Right lobe of liver (tissue), 6 donors: Measurements from ENCODE around the gene KIAA1671. TPM values are rescaled to one million over a fixed set of nuclear protein-coding genes. Genes with fewer than 3 reads are reported as not detected.

Source experiments
- ATAC-seq, 4 donors: fragments of 200-7000 bp; cut with Tn5 transposase; one replicate each; pipeline ENCODE4 v1.9.1; 2020; ENCODE audit warnings: mild to moderate bottlenecking in 4 of 4, moderate library complexity in 4 of 4
- DNase-seq, 3 donors: peaks; one replicate each; pipeline ENCODE4 v3.0.0-alpha.2; 2020
- H3K27ac ChIP-seq, 3 donors: fragments of 200-600 bp; one replicate each; pipeline ENCODE4 v1.8.0; 2022
- H3K27me3 ChIP-seq, 2 donors: fragments of 200-600 bp; one replicate each; pipeline ENCODE4 v1.8.0; 2022
- H3K36me3 ChIP-seq, 4 donors: fragments of 200-600 bp; sonication (generic) in 1 of 4; one replicate each; pipeline versions ENCODE4 v1.5.1 to v1.8.0; 2017 to 2022; ENCODE audit warnings: control low read depth in 1 of 4
- H3K4me1 ChIP-seq, 4 donors: fragments of 200-600 bp; sonication (generic) in 1 of 4; one replicate each; pipeline versions ENCODE4 v1.5.1 to v1.8.0; 2017 to 2022; ENCODE audit warnings: control low read depth in 1 of 4
- H3K4me3 ChIP-seq, 3 donors: fragments of 200-600 bp; one replicate each; pipeline ENCODE4 v1.8.0; 2022
- H3K9me3 ChIP-seq, 4 donors: fragments of 200-600 bp; sonication (generic) in 1 of 4; one replicate each; pipeline versions ENCODE4 v1.5.1 to v1.8.0; 2017 to 2022; ENCODE audit warnings: control low read depth in 1 of 4
- CTCF ChIP-seq, 4 donors: fragments of 200-600 bp in 3 of 4; fragments of 450-650 bp in 1 of 4; IDR thresholded peaks; one replicate each; pipeline versions ENCODE4 v1.5.1 to v1.8.0; 2016 to 2022; ENCODE audit warnings: antibody characterized with exemption in 4 of 4, mild to moderate bottlenecking in 2 of 4
- POLR2A ChIP-seq: fragments of 450-650 bp; IDR thresholded peaks from one replicate; pipeline ENCODE4 v1.6.1; 2017; ENCODE audit warnings: antibody characterized with exemption, mild to moderate bottlenecking
- WGBS: methylation state at CpG from one replicate; pipeline ENCODE4 v1.1.6; 2018; ENCODE audit warnings: low coverage, low lambda C conversion rate; ENCODE audit not compliant: insufficient coverage; ENCODE audit errors: missing lambda C conversion rate; 5-methylcytosine and 5-hydroxymethylcytosine counted together
- intact Hi-C, 2 donors: fragments of 100-400 bp; cut with DNase I; formaldehyde crosslinking; loops; one replicate each; pipeline versions ENCODE4 v1.11.2 to v1.14.1; 2022
- total RNA-seq, 6 experiments: library from RNA; depleted of rRNA in 2 of 6; stranded (reverse); fragments of >200 nt in 2 of 6; fragmentation: NEBNext Ultra II Directional in 3 of 6; extraction: Animal tissue kit (Norgen Biotek cat#: 25700) in 3 of 6; gene quantifications; one replicate each; pipeline versions ENCODE4 v1.1.0 to v1.2.4, GENCODE V29; 2016 to 2023
- donor health status: DM: no; HTN: yes; CAD: no.
- donor health status: DM: no; HTN: no; CAD: no.
- donor health status: DM: no; HTN: no; CAD: no.
- donor health status: DM: no; HTN: yes; CAD: no.
- donor health status: DM: no; HTN: yes; CAD: no.

KIAA1671 gene
- total RNA-seq, 6 experiments from 2014 or later = 31.1 to 56.6 (median 39.2) TPM

GRCh38 chr22:25170426-25170980 is 218.0 kb downstream of the KIAA1671 start:
- TF ChIP-seq POLR2A (no peak), CTCF (IDR thresholded peaks at IDR 0.05) (no peak)
- H3K9me3 ChIP-seq = no peaks in the 10 kb centered on the region
- H3K27me3 ChIP-seq = no peaks in the 10 kb centered on the region
- peaks cover 0 to 59% (median 25%) of the 10 kb centered on the region in 4 donors for H3K4me1 ChIP-seq
- ATAC-seq = no peak
- WGBS = 23% methylated on average over 11 of the region's 16 CpGs
- intact Hi-C loops = loop anchor here (10.0 kb wide), 2 partner anchors 76 to 96 kb away; no protein-coding TSS in a partner anchor
- H3K36me3 ChIP-seq = peaks cover 3 to 30% (median 15%) of the 10 kb centered on the region in 4 donors
- DNase-seq = no peak
- H3K27ac ChIP-seq = peak overlapping the region in 2 of 3 donors; percentile 45 to 78
- no peak overlapping the region for H3K4me3 ChIP-seq

GRCh38 chr22:25172153-25172552 is 219.6 kb downstream of the KIAA1671 start:
- DNase-seq = no peak
- H3K36me3 ChIP-seq = peaks cover 3 to 46% (median 23%) of the 10 kb centered on the region in 4 donors
- no CpG with 5 or more reads among the region's 5 CpGs for WGBS
- TF ChIP-seq POLR2A (no peak), CTCF (IDR thresholded peaks at IDR 0.05) (peak; percentile 50 to 65 (median 54))
- H3K4me1 ChIP-seq = peaks cover 0 to 43% (median 16%) of the 10 kb centered on the region in 4 donors
- ATAC-seq = peak; percentile 14 to 46 (median 28)
- intact Hi-C loops = loop anchor here (10.0 kb wide), 2 partner anchors 77 to 97 kb away; no protein-coding TSS in a partner anchor
- H3K4me3 ChIP-seq = no peak overlapping the region
- H3K27ac ChIP-seq = no peak overlapping the region
- H3K27me3 ChIP-seq = no peaks in the 10 kb centered on the region
- H3K9me3 ChIP-seq = no peaks in the 10 kb centered on the region

- Histone ChIP-seq H3K4me1 (peaks cover 0 to 22% (median 6%) of the 10 kb centered on the region in 4 donors), H3K9me3 (no peaks in the 10 kb centered on the region), H3K4me3 (no peak overlapping the region), H3K27ac (no peak overlapping the region), H3K27me3 (no peaks in the 10 kb centered on the region), H3K36me3 (peaks cover 5 to 54% (median 30%) of the 10 kb centered on the region in 4 donors)
- intact Hi-C loops = loop anchor here (10.0 kb wide), 2 partner anchors 80 to 100 kb away; no protein-coding TSS in a partner anchor
- ATAC-seq = no peak
- TF ChIP-seq POLR2A (no peak), CTCF (IDR thresholded peaks at IDR 0.05) (no peak)
- 76% methylated on average over 6 of the region's 13 CpGs for WGBS
- DNase-seq = no peak
Observed at GRCh38 chr22:25174156-25174887, 221.8 kb downstream of the KIAA1671 start.

- Histone ChIP-seq H3K27me3 (no peaks in the 10 kb centered on the region), H3K36me3 (peaks cover 5 to 58% (median 34%) of the 10 kb centered on the region in 4 donors), H3K27ac (no peak overlapping the region), H3K4me1 (peaks cover 0 to 19% (median 5%) of the 10 kb centered on the region in 4 donors), H3K4me3 (no peak overlapping the region), H3K9me3 (no peaks in the 10 kb centered on the region)
- no peak for DNase-seq
- TF ChIP-seq POLR2A (no peak), CTCF (IDR thresholded peaks at IDR 0.05) (no peak)
- WGBS = 71% methylated on average over 3 of the region's 6 CpGs
- ATAC-seq = no peak
- intact Hi-C loops = loop anchor here (10.0 kb wide), 2 partner anchors 80 to 100 kb away; no protein-coding TSS in a partner anchor
Observed at GRCh38 chr22:25174888-25175411, 222.4 kb downstream of the KIAA1671 start.
